GM10847 (cell line): ENCODE data around the gene BNC2.

Experiments
- POLR2A ChIP-seq: IDR thresholded peaks from 2 replicates; pipeline ENCODE4 v1.6.1; 2011; ENCODE audit not compliant: insufficient read length; ENCODE audit errors: extremely low read depth

Gene BNC2

DNA sequence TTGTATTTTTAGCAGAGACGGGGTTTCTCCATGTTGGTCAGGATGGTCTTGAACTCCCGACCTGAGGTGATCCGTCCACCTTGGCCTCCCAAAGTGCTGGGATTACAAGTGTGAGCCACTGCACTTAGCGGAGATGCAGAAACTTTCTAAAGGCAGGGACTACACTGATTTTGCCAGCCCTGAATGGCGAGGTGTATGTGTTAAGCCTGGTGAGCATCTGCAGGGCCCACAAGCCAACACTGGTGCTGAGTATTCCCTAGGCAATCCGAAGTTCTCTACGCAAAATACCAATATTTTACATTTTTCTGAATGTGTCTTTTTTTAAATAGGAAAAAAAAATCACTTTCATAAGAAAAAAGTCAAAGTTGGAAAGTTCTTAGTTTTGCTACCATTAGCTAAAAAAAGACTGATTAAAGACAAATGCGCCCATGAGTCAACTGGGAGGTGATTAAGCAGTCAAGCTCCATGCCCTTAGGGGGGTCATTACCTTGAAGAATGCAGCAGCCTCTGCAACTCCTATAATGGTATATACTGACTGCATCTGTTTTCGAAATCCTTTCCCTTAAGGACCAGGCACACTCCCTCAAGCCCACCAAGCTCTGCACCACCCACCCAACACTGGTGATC, 502.8 kb downstream of the BNC2 start:
- no peak for TF ChIP-seq POLR2A

DNA sequence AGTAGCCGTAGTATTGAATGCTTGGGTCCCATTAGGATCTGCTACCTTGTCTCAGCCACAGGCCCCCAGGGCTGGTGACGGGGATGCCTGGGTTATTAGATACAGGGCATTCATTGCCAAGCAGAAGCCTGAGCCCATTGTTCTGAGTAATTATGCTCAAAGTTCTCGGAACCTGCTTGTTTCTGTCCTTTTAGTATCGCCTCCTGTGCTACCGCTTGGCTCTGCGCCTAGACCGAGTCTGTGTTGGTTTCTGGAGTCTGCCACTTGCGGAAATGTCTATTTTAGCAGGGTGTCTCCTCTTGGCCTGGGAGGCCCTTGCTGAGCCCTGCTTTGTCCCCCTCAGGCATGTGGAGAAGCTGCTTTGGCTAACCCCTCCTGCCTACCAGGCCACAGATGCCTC, 506.1 kb downstream of the BNC2 start:
- TF ChIP-seq POLR2A: no peak

DNA sequence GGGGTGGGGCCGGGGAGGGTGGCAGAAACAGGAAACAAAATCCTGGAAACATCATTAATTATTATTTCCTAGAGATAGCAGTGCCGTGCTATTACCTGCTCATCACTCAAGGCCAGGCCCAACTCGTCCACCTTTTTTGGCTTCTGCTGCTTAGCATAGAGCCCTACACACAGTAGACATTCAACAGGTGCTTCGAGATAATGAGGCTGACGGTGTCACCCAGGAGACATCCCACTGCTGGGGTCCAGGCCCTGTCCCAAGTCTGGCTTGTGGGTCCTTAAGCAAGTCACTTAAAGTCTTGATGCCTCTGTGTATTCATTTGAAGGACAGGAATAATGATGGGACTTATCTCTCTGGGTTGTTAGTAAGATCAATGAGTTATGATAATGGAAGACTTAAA, 506.6 kb downstream of the BNC2 start:
- TF ChIP-seq POLR2A: no peak

DNA sequence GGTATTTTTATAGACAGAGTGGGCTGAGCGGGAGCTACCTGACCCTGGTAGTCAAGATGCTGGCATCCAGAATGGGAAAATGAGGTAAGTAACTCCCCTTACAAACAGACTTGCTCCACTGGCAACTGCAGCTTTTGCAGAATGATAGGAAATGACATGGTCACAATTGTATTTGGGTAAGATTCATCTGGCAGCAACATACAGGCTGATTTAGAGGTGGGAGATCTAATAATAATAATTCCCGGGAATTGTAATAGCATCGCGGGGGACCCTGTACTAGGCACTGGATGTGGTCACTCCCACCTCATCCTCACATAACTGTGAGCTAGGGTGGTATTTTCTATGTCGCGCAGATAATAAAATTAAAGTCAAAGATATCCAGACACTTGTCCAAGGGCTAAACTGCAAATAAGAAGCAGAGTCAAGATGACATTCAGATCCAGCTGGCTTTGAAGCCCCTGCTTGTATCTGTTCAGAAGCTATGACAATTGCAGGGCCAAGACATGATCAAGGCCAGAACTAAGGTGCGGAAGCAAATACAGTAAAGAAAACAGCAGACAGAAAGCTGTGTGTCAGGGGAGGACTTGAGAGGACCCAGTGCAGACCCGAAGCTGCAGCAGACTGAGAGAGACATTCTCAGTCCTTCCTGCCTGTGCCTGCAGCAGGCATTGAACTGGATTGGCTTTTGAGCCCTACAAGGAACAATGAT, 507.2 kb downstream of the BNC2 start:
- no peak for TF ChIP-seq POLR2A

DNA sequence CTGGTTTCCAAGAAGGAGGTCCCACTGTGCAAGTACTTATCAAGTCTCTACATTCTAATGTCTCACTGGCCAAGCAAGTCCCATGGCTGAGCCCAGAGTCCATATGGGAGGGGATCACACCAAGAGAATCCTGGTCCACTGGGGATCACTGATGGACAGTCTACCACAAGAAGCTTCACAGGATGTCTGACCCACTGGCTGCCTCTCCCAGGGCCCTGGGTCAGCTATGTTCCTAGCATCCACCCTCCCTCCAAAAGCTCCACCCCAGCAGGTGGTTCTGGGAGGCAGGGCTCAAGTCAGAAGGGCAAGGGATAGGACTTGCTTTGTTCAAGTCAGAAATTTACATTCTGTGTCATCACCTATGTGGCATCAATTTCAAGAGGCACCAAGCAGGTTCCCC, 508.5 kb downstream of the BNC2 start:
- no peak for TF ChIP-seq POLR2A

DNA sequence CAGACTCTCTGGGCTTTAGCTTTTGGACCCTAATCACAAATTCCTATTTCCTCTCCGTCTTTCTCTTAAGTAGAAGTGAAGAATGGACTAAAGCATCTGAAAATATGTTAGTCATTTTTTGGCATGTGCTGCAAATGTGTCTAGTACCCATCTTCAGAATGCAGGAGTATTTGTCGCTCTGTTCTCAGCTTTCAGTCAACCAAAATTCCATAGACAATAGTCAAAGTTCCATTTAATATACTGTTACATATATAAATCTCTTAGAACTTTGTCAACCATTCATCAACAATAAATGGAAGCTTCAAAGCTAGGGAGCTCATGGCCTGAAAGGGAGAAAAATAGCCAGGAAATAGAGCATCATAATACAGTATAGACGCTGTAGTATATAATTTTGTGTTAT, 509.4 kb downstream of the BNC2 start:
- no peak for TF ChIP-seq POLR2A

DNA sequence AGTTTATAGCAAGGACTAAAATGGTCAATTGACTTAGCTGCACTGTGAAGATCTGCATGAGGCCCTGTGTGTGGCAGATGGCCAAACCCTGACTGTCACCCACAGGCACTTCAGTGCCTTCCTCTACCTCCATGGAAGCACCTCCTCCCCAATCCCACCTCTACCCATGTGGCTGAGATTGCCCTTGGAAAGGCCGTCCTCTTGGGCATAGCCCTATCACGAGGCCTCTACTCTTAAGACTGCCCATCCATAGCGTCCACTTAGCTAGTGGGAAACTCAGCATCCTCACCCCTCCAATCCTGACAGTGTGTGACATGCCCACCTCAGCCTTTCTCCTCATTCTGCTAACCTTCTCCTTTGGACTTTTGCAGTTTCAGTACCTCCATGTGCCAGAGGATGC, 510.2 kb downstream of the BNC2 start:
- no peak for TF ChIP-seq POLR2A
